Glutamatergic neuron (in vitro differentiated cells): ENCODE results near the gene ABHD12B. TPM values are rescaled to one million over a fixed set of nuclear protein-coding genes. Genes with fewer than 3 reads are reported as not detected.
A peak's percentile ranks its signal among the peaks of the same experiment; 100 is the strongest.
"Not testable (repeated sequence)": the region's sequence is repeated elsewhere in the genome, so short reads cannot be mapped to it uniquely, and the experiment has no call there.

Source experiments
- DNase-seq: peaks from one replicate; pipeline ENCODE4 v3.0.0; 2022
- H3K27ac Mint-ChIP-seq: one replicate; pipeline ENCODE4 v1.8.0; 2020; ENCODE audit warnings: mild to moderate bottlenecking, mixed read lengths, inconsistent platforms; ENCODE audit not compliant: unreplicated experiment
- H3K27me3 Mint-ChIP-seq: one replicate; pipeline ENCODE4 v1.8.0; 2020; ENCODE audit warnings: mild to moderate bottlenecking, moderate library complexity, mixed read lengths, inconsistent platforms; ENCODE audit not compliant: unreplicated experiment
- H3K36me3 Mint-ChIP-seq: one replicate; pipeline ENCODE4 v1.8.0; 2020; ENCODE audit warnings: mild to moderate bottlenecking, mixed read lengths, inconsistent platforms; ENCODE audit not compliant: unreplicated experiment
- H3K4me1 Mint-ChIP-seq: one replicate; pipeline ENCODE4 v1.8.0; 2020; ENCODE audit warnings: mild to moderate bottlenecking, low read depth, mixed read lengths, inconsistent platforms; ENCODE audit not compliant: unreplicated experiment
- H3K4me3 Mint-ChIP-seq: one replicate; pipeline ENCODE4 v1.8.0; 2020; ENCODE audit warnings: mild to moderate bottlenecking, mixed read lengths, inconsistent platforms; ENCODE audit not compliant: unreplicated experiment
- H3K9me3 Mint-ChIP-seq: one replicate; pipeline ENCODE4 v1.8.0; 2020; ENCODE audit warnings: mild to moderate bottlenecking, moderate library complexity, mixed read lengths, inconsistent platforms; ENCODE audit not compliant: unreplicated experiment
- total RNA-seq: library from RNA; stranded (reverse); fragmentation: NEBNext Ultra II Directional; extraction: Animal tissue kit (Norgen Biotek cat#: 25700); gene quantifications from one replicate; pipeline ENCODE4 v1.2.1, GENCODE V29; 2021; ENCODE audit not compliant: unreplicated experiment
- TF ChIP-seq, protein P1 (sequence below): fragments of 200-600 bp; sonication (generic); IDR thresholded peaks from one replicate; pipeline ENCODE4 v1.5.0; 2021; ENCODE audit not compliant: partially characterized antibody, unreplicated experiment

Gene ABHD12B
- total RNA-seq, 1 donor from 2014 or later, result 0.61 TPM

DNA sequence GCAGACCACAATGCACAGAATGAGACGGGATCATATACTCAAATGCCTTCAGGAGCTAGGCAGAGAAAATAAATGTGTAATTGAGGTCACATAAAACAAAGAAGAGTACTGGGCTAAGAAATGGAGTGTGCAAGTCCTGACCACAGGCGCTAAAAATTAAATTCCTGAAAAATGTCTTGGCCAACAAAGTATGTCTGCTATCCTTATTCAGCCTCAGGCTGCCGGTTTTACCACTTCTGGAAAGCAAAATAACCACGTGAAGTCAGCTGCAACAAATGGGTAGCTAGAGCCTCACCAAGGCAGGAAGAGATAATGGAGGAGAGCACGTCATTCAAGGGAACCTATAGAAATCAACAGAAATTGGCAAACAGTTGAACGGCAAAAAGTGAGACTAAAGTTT, 69.3 kb downstream of the ABHD12B start:
- peaks cover 4% of the 10 kb centered on the region for H3K9me3 Mint-ChIP-seq
- no peak for DNase-seq
- TF ChIP-seq, protein P1, sequence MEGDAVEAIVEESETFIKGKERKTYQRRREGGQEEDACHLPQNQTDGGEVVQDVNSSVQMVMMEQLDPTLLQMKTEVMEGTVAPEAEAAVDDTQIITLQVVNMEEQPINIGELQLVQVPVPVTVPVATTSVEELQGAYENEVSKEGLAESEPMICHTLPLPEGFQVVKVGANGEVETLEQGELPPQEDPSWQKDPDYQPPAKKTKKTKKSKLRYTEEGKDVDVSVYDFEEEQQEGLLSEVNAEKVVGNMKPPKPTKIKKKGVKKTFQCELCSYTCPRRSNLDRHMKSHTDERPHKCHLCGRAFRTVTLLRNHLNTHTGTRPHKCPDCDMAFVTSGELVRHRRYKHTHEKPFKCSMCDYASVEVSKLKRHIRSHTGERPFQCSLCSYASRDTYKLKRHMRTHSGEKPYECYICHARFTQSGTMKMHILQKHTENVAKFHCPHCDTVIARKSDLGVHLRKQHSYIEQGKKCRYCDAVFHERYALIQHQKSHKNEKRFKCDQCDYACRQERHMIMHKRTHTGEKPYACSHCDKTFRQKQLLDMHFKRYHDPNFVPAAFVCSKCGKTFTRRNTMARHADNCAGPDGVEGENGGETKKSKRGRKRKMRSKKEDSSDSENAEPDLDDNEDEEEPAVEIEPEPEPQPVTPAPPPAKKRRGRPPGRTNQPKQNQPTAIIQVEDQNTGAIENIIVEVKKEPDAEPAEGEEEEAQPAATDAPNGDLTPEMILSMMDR, result no peak
- H3K27ac Mint-ChIP-seq, result no peak overlapping the region
- H3K4me1 Mint-ChIP-seq, result no peaks in the 10 kb centered on the region
- H3K27me3 Mint-ChIP-seq, result peaks cover 8% of the 10 kb centered on the region
- H3K36me3 Mint-ChIP-seq, result no peaks in the 10 kb centered on the region
- no peak overlapping the region for H3K4me3 Mint-ChIP-seq

DNA sequence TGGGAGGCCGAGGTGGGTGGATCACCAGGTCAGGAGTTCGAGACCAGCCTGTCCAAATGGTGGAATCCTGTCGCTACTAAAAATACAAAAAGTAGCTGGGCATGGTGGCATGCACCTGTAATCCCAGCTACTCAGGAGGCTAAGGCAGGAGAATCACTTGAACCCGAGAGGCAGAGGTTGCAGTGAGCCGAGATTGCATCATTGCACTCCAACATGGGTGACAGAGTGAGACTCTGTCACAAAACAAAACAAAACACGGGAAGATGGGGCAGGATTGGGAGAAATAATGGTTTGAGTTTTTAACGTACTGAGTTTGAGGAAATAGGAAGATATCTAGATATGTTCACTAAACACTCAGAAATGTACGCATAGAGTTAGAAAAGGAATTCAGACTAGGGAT, 69.8 kb downstream of the ABHD12B start:
- not testable (repeated sequence) for H3K4me3 Mint-ChIP-seq, DNase-seq, H3K36me3 Mint-ChIP-seq, H3K27me3 Mint-ChIP-seq, H3K27ac Mint-ChIP-seq, H3K9me3 Mint-ChIP-seq, H3K4me1 Mint-ChIP-seq

DNA sequence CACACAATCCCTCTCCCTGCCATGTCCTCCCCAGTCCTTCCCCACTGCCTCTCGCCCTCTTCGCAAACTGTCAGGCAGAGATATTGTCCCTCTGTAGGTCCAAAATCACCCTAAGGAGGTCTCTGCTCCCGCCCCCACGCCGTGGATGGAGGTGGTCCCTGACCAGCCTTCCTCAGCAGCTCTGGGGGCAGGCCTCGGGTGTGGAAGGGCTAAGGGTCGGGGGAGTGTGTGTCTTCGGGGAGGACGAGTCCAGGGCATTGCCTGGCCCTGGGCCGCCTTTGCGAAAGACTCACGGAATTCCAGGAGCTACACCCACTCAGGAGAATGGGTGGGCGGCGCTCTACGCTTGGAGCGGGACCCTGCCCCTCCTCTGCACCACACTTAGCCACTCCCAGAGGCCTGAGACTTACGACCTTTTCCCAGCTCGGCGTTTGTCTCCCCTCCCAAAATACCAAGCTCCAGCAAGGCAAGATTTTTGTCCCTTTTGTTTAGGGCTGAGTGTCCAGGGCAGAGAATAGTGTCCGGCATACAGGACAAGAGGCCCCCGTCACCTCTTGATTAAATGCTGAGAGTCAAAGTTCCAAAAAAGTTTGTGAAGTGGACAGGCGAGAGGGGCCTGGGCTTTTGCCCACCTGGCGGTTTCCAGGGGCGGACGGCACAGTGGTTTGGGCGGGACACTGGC, 71.5 kb downstream of the ABHD12B start:
- Mint-ChIP-seq H3K36me3 (peaks cover 3% of the 10 kb centered on the region), H3K4me1 (no peaks in the 10 kb centered on the region), H3K4me3 (peak overlapping the region; percentile 84), H3K27ac (peak overlapping the region; percentile 52), H3K27me3 (peaks cover 10% of the 10 kb centered on the region), H3K9me3 (peaks cover 4% of the 10 kb centered on the region)
- no peak for DNase-seq
- TF ChIP-seq, protein P1, result no peak

DNA sequence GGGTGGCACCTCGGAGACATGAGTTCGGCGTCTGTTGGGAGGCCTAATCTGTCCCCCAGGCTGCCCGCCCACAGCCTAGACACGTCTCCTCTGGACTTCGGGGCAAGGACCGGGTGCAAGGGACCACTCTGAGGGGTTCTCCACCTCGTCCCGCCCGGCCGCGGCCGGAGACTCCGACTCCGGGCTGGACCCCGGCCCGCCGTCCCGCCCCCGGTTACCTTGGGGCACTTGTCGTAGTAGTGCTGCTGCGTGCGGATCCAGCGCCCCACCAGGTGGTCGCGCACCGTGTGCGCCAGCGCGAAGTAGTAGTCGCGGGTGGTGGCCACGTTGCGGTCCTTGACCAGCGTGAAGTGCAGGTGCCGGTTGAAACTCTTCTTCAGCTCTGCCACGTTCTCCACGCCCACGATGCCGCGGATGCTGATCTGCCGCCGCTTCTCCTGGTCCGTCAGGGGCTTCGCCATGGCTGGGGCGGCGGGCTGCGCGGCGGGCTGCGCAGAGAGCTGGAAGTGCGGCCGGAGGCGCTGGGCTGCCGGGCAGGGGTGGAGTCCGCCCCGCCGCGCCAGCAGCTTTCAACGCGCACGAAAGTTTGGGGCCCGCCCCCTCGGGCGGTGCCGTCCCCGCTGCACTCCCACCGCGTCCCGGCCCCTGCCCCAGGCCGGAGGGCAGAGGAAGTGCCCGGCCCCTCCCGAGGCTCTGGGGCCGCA, 72.2 kb downstream of the ABHD12B start, which contains the start of gene PYGL:
Gene PYGL (minus strand): TSS at position 541 of the 704 bp plus-strand sequence. CDS start 80 bp downstream, at position 461.
- TF ChIP-seq, protein P1, result no peak
- H3K4me3 Mint-ChIP-seq, result peak within 1 kb of the TSS; percentile 84
- peak within 1 kb of the TSS; percentile 52 for H3K27ac Mint-ChIP-seq
- peaks cover 4% of the 10 kb centered on the region for H3K9me3 Mint-ChIP-seq
- DNase-seq, result peak; percentile 68
- peaks cover 10% of the 10 kb centered on the region for H3K27me3 Mint-ChIP-seq
- H3K4me1 Mint-ChIP-seq, result no peaks in the 10 kb centered on the region
- peaks cover 3% of the 10 kb centered on the region for H3K36me3 Mint-ChIP-seq

DNA sequence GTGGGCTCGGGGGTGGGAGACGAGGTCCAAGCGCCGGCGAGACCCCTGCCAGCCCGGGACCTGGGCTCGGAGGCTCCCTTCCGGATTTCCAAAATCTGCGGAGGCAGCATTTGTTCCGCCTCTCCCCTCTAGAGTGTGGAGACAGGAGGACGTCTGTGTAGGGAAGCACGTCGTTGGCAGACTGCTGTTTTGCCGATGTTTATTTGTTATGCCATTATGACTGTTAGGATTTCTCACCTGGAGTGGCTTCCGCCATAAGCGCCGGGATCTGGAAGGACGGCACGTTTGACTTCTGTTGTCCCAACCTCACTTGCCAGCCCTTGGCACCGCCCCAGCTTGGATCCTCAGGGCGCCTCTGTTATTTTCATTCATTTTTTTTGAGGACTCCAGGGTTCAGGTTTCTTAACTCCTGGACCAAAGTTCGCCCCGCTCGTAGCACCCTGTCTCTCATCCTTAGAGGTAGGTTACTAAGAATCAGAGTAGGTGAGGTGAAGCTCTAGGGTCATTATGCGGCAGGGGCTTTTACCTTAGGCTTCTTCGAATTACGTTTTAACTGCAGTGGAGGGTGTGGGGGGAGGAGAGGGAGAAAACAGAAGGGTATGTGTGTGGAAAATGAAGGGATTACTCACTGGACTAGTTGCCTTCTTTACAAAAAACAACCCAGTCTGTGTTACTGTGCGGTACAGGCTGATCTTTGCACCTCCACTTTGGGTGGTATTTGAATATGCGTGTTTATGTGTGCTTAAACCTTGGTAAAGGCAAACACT, 73.0 kb downstream of the ABHD12B start:
- no peak overlapping the region for H3K27ac Mint-ChIP-seq
- H3K27me3 Mint-ChIP-seq, result peaks cover 10% of the 10 kb centered on the region
- H3K4me3 Mint-ChIP-seq, result peak overlapping the region; percentile 84
- no peaks in the 10 kb centered on the region for H3K4me1 Mint-ChIP-seq
- H3K36me3 Mint-ChIP-seq, result peaks cover 3% of the 10 kb centered on the region
- TF ChIP-seq, protein P1, result no peak
- H3K9me3 Mint-ChIP-seq, result peaks cover 4% of the 10 kb centered on the region
- no peak for DNase-seq
